Testis (tissue), 2 donors: Measurements from ENCODE around the gene FAM20C.

Experiments
- CTCF ChIP-seq, 3 experiments: fragments of 450-650 bp in 2 of 3; fragments of 200-600 bp in 1 of 3; sonication (generic) in 1 of 3; IDR thresholded peaks; one replicate each; pipeline ENCODE4 v1.5.1; 2016 to 2019; ENCODE audit warnings: antibody characterized with exemption in 3 of 3, mild to moderate bottlenecking in 2 of 3, moderate library complexity in 1 of 3
- POLR2A ChIP-seq: fragments of 450-650 bp; IDR thresholded peaks from one replicate; pipeline ENCODE4 v1.6.1; 2017; ENCODE audit warnings: antibody characterized with exemption, mild to moderate bottlenecking, moderate library complexity

GRCh38 chr7:278081-278480, 85.7 kb downstream of the FAM20C start:
- TF ChIP-seq CTCF (IDR thresholded peaks at IDR 0.05) (no peak), POLR2A (no peak)
